Fibroblast of the conjunctiva (primary cell): ENCODE data around the gene COX20.

Experiments
- DNase-seq: peaks from one replicate; pipeline ENCODE4 v3.0.0-alpha.2; 2010; ENCODE audit warnings: low read depth

COX20 gene

GRCh38 chr1:244851546-244852231 lies 16.2 kb downstream of the COX20 start:
- DNase-seq = no peak

DNA sequence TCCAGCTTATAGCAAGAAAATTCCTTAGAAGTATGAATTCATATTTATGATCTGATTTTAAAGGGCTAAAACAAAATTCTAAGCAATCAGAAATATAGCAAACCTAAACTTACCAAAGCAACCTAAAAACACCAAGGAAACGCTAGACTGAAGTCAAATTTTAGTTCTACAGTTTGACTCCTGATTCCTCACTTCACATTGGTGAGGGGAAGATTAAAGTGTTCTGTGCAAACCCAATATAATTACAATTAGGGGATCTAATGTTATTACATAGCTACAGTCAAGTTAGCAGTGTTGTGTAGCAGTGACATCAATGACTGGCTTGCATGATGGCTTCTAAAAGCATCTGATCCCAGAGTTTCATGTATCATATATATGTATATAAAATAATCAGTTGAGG lies 17.2 kb downstream of the COX20 start:
- DNase-seq = no peak

DNA sequence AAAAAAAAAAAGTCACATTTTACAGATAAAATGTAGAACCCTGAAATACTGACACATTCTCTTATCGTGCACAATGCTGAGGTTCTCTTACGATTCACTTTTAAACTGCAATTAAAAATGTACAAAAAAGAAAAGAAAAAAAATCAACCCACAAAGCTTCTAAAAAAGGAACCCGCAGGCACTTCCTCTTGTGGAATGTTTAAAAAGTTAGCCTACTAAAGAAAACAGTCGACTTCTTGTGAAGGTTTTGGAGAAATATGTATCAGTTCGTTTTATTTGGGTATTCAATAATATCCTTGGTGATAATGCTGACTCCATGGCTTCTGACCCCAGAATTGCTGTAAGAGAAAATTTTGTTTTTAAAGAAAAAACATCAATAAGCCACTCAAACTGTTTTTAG lies 18.7 kb downstream of the COX20 start:
- no peak for DNase-seq

DNA sequence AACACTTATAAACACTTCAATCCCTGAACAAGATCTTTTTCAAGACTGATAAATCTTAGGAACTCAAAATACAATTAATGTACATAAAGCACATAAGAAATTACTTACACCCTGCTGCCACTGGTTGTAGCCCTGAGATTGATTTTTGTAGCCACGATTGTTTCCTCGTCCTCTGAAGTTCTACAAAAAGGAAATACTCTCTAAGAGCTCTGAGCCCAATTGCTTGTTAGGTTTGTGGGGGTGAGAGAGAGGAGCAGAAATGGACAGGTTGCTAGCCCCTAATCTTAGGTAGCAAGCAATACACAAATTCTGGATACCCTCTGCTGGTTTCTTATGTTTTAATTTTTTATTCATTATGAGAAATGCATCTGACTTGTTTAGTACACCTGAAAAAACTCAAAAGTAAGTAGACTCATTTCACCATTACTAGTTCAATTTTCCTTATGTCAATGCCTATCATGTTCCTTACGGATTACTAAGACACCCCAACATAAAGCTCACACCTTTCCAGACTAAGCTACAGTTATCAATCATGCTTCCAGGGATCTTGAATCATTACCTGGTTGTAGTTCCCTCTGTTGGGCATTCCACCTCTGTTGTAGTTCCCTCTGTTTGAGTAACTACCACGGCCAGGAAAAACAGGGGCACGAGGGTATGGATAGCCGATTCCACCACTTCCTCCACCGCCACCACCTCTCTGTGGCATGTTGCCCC lies 19.6 kb downstream of the COX20 start:
- DNase-seq = no peak

DNA sequence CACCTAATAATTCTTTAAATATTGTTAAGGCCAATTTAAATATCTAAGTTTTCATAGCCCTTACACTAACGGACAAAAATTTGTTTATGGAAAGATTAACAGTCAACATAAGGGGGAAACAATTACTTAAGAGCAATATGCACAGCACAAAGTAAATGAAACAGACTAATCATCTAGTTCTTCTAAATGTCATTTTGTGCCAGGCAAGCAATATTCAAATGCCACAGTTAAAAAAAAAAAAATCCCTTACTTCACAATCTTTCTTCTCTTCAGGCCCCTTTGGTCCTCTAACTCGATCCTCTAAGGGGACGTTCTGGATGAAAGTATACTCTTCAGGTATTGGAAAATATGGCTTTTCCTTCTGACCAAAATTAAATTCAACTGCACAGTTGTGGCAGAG lies 22.3 kb downstream of the COX20 start:
- no peak for DNase-seq

- DNase-seq = no peak
These were observed 22.9 kb downstream of the COX20 start for GRCh38 chr1:244858357-244858756.

DNA sequence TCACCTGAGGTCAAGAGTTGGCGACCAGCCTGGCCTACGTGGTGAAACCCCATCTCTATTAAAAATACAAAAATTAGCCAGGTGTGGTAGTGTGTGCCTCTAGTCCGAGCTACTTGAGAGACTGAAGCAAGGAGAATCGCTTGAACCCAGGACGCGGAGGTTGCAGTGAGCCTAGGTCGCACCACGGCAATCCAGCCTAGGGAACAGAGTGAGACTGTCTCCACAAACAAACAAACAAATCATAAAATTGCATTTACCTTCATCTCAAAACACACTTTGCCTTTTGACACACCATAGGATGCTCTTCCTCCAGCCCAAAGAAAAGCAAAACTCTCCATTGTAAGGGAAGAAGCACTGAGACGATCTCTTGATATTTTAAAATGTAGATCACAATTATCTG lies 24.6 kb downstream of the COX20 start:
- DNase-seq = no peak

DNA sequence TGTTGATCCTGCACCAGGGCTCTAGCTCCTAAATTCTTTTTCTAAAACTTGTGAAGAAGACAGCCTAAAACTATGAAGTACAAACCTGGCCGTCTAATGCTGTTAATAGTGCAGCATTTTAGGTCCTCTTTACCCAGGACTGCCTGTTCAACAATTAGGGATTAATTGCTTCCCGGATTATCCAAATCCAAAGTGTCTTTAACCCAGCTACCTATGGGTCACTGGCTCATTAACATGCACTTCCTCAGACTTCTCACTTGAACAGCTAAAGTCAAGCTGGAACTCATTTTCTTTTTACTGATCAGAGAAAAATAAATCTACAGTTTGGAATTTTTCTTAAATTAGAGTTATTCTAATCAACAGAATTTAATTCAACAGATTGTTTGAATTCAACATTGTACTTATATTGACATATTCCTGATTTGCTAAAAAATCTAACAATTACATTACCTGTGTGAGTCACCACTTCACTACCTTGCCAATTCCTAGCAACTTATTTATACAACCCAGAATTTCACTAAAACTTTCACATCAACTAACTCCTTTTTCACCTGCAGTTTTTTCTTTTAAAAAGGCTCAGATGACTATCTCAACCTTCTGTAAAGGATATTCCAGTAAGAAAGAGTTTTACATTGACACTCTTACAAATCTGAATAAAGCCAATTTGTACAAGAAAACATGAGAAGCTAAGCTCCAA lies 25.6 kb downstream of the COX20 start:
- no peak for DNase-seq

GRCh38 chr1:244861683-244862082 lies 26.2 kb downstream of the COX20 start:
- no peak for DNase-seq

DNA sequence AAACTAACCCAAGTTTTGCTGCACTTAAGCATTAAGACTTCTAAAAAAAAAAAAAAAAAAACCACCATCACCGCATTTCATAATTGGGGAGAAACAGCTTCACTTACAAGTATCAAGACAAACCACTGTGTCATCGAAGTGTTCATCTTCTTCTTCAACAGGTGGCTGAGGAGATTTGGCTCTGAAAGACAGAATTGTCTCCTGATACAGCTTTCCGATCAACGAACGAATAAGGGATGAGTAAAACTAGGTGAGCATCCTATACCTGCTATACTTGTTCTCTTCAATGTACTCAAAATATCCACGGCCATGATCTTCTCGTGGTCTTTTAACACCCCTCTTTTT lies 26.9 kb downstream of the COX20 start:
- DNase-seq = no peak

GRCh38 chr1:244862699-244863490 lies 27.4 kb downstream of the COX20 start:
- DNase-seq = peak; percentile 88

- no peak for DNase-seq
These were observed 28.2 kb downstream of the COX20 start for GRCh38 chr1:244863491-244864252.

GRCh38 chr1:244864253-244865027 lies 29.0 kb downstream of the COX20 start, which contains the start of gene HNRNPU:
HNRNPU (minus strand) TSS chr1:244864543; CDS start chr1:244864307, 236 bp downstream.
- peak; percentile 94 for DNase-seq

DNA sequence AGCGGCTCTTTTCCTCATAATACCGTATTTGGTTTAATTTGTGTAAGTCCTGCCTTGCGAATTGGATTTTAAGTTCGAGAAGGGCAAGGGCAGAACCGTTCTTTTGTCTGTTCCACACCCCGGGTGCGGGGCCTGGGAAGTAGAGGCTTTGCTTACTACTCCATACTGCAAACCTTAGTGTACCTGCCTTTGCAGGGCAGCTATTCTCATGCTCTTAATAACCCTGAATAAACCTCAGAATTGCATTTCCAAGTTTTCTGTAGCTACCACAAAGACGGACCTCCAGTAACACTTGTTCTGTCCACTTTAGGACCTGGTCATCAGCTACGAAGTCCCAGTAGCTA lies 29.5 kb downstream of the COX20 start:
- no peak for DNase-seq

GRCh38 chr1:244865820-244866219 lies 30.4 kb downstream of the COX20 start:
- no peak for DNase-seq

DNA sequence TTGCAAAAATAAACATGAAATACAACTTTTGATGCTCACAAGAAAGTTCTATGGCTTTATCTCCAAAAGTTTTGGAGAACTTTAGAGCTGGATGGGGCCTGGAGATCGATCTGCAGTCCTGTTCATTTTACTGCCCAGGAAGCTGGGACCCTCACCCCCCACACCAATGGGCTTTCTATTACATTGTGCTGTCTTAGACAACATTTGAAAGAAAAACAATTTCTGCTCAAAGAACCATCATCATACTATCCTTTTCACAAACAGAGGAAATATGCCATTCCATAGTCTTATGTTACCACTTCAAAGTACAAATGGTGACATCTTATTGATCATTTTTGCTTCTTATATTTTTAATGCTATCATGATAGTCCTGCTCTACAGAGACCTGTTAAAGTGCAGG lies 30.9 kb downstream of the COX20 start:
- no peak for DNase-seq

- no peak for DNase-seq
These were observed 33.3 kb downstream of the COX20 start for GRCh38 chr1:244868484-244869363.

DNA sequence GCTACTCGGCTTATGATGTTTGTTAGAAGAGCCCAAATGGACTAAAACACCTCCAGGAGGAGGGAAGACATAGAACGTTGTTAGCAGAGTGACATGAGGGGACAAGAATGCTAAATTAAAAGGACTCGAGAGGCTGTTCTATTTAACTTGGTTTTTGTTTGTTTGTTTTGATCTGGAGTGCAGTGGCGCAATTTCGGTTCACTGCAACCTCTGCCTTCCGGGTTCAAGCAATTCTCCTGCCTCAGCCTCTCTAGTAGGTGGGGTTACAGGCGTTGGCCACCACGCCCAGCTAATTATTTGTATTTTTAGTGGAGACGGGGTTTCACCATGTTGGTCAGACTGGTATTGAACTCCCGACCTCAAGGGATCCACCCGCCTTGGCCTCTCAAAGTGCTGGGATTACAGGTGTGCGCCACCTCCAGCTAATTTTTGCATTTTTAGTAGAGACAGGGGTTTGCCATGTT lies 33.9 kb downstream of the COX20 start:
- no peak for DNase-seq

GRCh38 chr1:244869950-244870349 lies 34.5 kb downstream of the COX20 start:
- DNase-seq = no peak
